GM12801 (cell line): Measurements from ENCODE around the gene KRT17.

Experiments used
- CTCF ChIP-seq: IDR thresholded peaks from one replicate; pipeline ENCODE4 v1.5.1; 2011; ENCODE audit warnings: control low read depth; ENCODE audit not compliant: insufficient read length; ENCODE audit errors: extremely low read depth

KRT17 gene

DNA sequence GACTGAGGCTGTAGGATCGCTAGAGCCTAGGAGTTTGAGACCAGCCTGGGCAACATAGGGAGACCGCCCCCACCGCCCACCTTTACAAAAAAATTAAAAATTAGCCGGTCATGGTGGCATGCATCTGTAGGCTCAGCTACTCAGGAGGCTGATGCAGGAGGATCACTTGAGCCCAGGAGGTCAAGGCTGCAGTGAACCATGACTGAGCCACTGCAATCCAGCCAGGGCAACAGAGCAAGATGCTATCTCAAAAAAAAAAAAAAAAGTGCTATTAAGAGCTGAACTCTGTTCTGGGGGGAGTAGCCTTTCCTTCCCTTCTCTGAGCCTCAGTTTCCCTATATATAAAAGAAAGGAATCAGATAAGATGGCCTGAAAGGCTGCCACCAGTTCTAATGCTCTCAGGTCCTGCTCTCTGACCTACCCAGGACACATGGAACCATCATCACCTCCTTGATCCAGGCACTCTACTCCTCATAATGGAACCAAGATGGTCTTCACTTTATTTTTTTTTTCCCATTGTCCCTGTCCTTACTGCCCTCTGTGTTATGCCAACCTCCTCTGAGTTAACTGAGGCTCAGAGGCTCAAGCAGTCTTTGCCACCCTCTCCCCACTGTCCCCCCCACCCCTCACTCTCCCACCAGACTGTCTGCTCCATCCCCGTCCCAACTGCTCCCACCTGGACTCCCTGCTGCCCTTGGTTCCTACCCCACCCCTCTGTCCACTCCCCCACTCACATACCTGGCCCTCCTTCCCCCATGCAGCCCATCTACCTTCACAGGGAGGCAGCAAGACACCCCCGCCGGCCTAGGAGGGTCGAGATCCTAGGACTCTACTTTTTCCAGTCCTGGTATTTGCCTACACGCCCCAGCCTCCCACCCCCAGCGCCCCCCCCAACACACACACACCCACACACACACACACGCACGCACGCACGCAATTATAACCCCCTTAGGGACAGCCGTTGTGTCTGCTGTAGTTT is 40.5 kb upstream of the KRT17 start:
- TF ChIP-seq CTCF: no peak

DNA sequence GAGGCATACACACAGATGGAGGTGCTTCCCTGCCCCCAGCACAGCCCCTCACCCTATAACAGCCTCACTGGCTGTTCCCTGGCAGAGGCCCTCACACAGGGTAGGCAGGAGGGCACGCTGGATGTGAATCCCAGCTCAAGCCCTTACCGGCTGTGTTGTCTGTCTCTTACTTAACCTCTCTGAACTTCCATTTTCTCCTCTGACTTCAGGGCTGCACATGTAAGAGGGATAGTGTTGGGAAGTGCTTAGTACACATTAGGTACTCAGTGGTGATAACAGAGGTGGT is 39.7 kb upstream of the KRT17 start:
- TF ChIP-seq CTCF: no peak

- TF ChIP-seq CTCF: no peak
These were observed 39.2 kb upstream of the KRT17 start for GRCh38 chr17:41663451-41664171.

GRCh38 chr17:41660221-41660711 is 35.9 kb upstream of the KRT17 start:
- TF ChIP-seq CTCF: no peak

- TF ChIP-seq CTCF: no peak
These were observed 35.2 kb upstream of the KRT17 start for GRCh38 chr17:41659427-41660212.

DNA sequence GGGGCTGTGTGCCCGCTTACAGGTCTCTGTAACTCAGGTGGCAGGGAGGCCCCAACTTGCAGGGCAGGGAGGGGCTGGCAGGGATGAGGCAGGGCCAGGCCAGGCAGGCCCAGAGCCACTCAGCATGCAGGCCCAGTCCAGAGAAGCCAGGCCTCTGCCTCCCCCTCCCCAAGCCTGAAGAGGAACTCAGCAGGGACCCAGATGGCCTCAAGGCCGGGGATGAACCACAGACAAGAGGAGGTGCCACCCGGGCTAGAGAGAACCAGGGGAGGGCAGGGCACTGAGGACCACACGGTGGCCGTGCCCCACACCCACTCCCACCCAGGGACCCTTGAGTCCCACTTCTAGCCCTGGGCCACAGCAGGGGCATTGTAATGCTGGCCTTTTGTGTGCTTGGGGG is 34.5 kb upstream of the KRT17 start:
- no peak for TF ChIP-seq CTCF

DNA sequence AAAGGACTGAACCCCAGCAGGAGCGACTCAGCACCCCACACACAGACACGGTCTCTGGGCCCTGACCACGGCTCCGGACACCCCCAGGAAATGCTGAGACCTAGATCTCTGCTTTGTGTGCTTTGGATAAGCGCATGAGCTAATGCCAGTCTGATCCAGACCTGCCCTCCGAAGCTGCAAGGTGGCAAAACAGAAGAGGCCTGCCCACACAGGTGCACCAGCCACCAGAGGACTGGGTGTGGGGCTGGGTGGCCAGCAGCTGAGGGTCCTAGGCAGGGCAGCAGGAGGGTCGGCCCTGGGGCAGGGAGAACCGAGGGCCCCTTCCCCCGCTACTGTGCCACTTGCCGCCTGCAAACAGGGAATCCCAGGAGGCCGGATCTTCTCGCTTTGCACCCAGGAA is 33.6 kb upstream of the KRT17 start:
- no peak for TF ChIP-seq CTCF
